SU-DHL-6 (cell line): ENCODE results near the gene LRRC75B.

Experiments
- H2AFZ ChIP-seq: fragments of 200-600 bp; sonication (generic); 2 replicates; pipeline ENCODE4 v1.6.1; 2014; ENCODE audit warnings: low read depth, mild to moderate bottlenecking, moderate library complexity, mixed read lengths, antibody characterized with exemption, low read length; ENCODE audit not compliant: severe bottlenecking
- H3F3A ChIP-seq: fragments of 200-600 bp; shearing (Covaris generic); 2 replicates; pipeline ENCODE4 v1.6.0; 2016; ENCODE audit warnings: antibody characterized with exemption, mild to moderate bottlenecking; ENCODE audit not compliant: insufficient read depth
- H3K27ac ChIP-seq: fragments of 200-600 bp; sonication (generic); 2 replicates; pipeline ENCODE4 v1.5.1; 2016; ENCODE audit warnings: low read depth, mild to moderate bottlenecking, low read length, moderate library complexity, mixed read lengths
- H3K27me3 ChIP-seq: fragments of 200-600 bp; sonication (generic), shearing (Covaris generic); 2 replicates; pipeline ENCODE4 v1.6.0; 2014; ENCODE audit warnings: mild to moderate bottlenecking, low read length
- H3K36me3 ChIP-seq: fragments of 200-600 bp; sonication (generic); 2 replicates; pipeline ENCODE4 v1.6.1; 2014; ENCODE audit warnings: mild to moderate bottlenecking, low read length, mixed read lengths
- H3K4me2 ChIP-seq: fragments of 300-600, 200-600 bp; shearing (Covaris generic), sonication (generic); 2 replicates; pipeline ENCODE4 v1.6.0; 2014; ENCODE audit warnings: low read length, low read depth, mild to moderate bottlenecking; ENCODE audit not compliant: poor library complexity, severe bottlenecking
- H3K4me3 ChIP-seq: fragments of 200-600 bp; sonication (generic); 2 replicates; pipeline ENCODE4 v1.5.1; 2014; ENCODE audit warnings: antibody characterized with exemption, low read length, mild to moderate bottlenecking, mixed read lengths; ENCODE audit not compliant: insufficient read depth, poor library complexity, severe bottlenecking
- H3K79me2 ChIP-seq: fragments of 200-600 bp; sonication (generic); 2 replicates; pipeline ENCODE4 v1.6.1; 2014; ENCODE audit warnings: mild to moderate bottlenecking, low read length, moderate library complexity; ENCODE audit not compliant: insufficient read depth
- H3K9ac ChIP-seq: fragments of 200-600 bp; sonication (generic); 2 replicates; pipeline ENCODE4 v1.7.0; 2014; ENCODE audit warnings: mild to moderate bottlenecking, low read length
- H3K9me2 ChIP-seq: fragments of 200-600 bp; sonication (generic); replicated peaks from 2 replicates; pipeline ENCODE4 v1.6.1; 2014; ENCODE audit warnings: low read length; ENCODE audit not compliant: insufficient read depth
- H3K9me3 ChIP-seq: fragments of 200-600 bp; sonication (generic); 2 replicates; pipeline ENCODE4 v1.6.1; 2014; ENCODE audit warnings: low read length, mixed read lengths; ENCODE audit not compliant: insufficient read depth
- H4K20me1 ChIP-seq: fragments of 200-600 bp; sonication (generic); 2 replicates; pipeline ENCODE4 v1.6.1; 2014; ENCODE audit warnings: low read depth, mild to moderate bottlenecking, antibody characterized with exemption, low read length, moderate library complexity, mixed read lengths
- CTCF ChIP-seq: fragments of 200-600 bp; sonication (generic); IDR thresholded peaks from one replicate; pipeline ENCODE4 v1.5.1; 2017; ENCODE audit warnings: antibody characterized with exemption, mild to moderate bottlenecking, low read length, moderate library complexity; ENCODE audit not compliant: insufficient read depth, poor library complexity, severe bottlenecking
- EZH2phosphoT487 ChIP-seq: fragments of 200-600 bp; sonication (generic), shearing (Covaris generic); conservative IDR thresholded peaks from 2 replicates; pipeline ENCODE4 v1.6.1; 2018; ENCODE audit warnings: mild to moderate bottlenecking, antibody characterized with exemption, low read length, moderate library complexity, mixed read lengths

LRRC75B gene

GRCh38 chr22:24595863-24596262 lies 3.0 kb upstream of the LRRC75B start:
- Histone ChIP-seq H3K9ac (no peak overlapping the region), H3K9me2 (no peaks in the 10 kb centered on the region), H3K4me3 (no peak overlapping the region), H3F3A (no peaks in the 10 kb centered on the region), H3K4me2 (no peak overlapping the region), H3K9me3 (no peaks in the 10 kb centered on the region), H4K20me1 (no peaks in the 10 kb centered on the region), H3K79me2 (no peaks in the 10 kb centered on the region), H3K36me3 (no peaks in the 10 kb centered on the region), H3K27ac (no peak overlapping the region), H3K27me3 (no peaks in the 10 kb centered on the region), H2AFZ (no peak overlapping the region)
- TF ChIP-seq CTCF (no peak), EZH2phosphoT487 (no peak)

GRCh38 chr22:24595228-24595627 lies 2.4 kb upstream of the LRRC75B start:
- H4K20me1 ChIP-seq: no peaks in the 10 kb centered on the region
- no peak overlapping the region for H2AFZ ChIP-seq
- no peak overlapping the region for H3K9ac ChIP-seq
- H3F3A ChIP-seq: no peaks in the 10 kb centered on the region
- H3K27me3 ChIP-seq: no peaks in the 10 kb centered on the region
- no peaks in the 10 kb centered on the region for H3K9me3 ChIP-seq
- no peak overlapping the region for H3K4me3 ChIP-seq
- TF ChIP-seq CTCF (no peak), EZH2phosphoT487 (no peak)
- no peak overlapping the region for H3K4me2 ChIP-seq
- H3K36me3 ChIP-seq: no peaks in the 10 kb centered on the region
- no peak overlapping the region for H3K27ac ChIP-seq
- H3K79me2 ChIP-seq: no peaks in the 10 kb centered on the region
- no peaks in the 10 kb centered on the region for H3K9me2 ChIP-seq

GRCh38 chr22:24594569-24595120 lies 1.8 kb upstream of the LRRC75B start:
- H3K27me3 ChIP-seq: no peaks in the 10 kb centered on the region
- no peaks in the 10 kb centered on the region for H3K36me3 ChIP-seq
- H2AFZ ChIP-seq: no peak overlapping the region
- no peak overlapping the region for H3K4me2 ChIP-seq
- TF ChIP-seq CTCF (no peak), EZH2phosphoT487 (no peak)
- no peaks in the 10 kb centered on the region for H3K9me2 ChIP-seq
- H3K9ac ChIP-seq: no peak overlapping the region
- no peak overlapping the region for H3K27ac ChIP-seq
- no peaks in the 10 kb centered on the region for H3K79me2 ChIP-seq
- no peaks in the 10 kb centered on the region for H3F3A ChIP-seq
- H3K9me3 ChIP-seq: no peaks in the 10 kb centered on the region
- no peaks in the 10 kb centered on the region for H4K20me1 ChIP-seq
- no peak overlapping the region for H3K4me3 ChIP-seq
